Right lobe of liver (tissue), 4 donors: ENCODE results near the gene EHD1.

Experiments
- POLR2A ChIP-seq: fragments of 450-650 bp; IDR thresholded peaks from one replicate; pipeline ENCODE4 v1.6.1; 2017; ENCODE audit warnings: antibody characterized with exemption, mild to moderate bottlenecking
- TF ChIP-seq, protein P1 (sequence below), 4 donors: fragments of 200-600 bp in 3 of 4; fragments of 450-650 bp in 1 of 4; IDR thresholded peaks; one replicate each; pipeline versions ENCODE4 v1.5.1 to v1.8.0; 2016 to 2022; ENCODE audit warnings: antibody characterized with exemption in 4 of 4, mild to moderate bottlenecking in 2 of 4
- donor health status: DM: no; HTN: no; CAD: no.
- donor health status: DM: no; HTN: no; CAD: no.
- donor health status: DM: no; HTN: yes; CAD: no.

DNA sequence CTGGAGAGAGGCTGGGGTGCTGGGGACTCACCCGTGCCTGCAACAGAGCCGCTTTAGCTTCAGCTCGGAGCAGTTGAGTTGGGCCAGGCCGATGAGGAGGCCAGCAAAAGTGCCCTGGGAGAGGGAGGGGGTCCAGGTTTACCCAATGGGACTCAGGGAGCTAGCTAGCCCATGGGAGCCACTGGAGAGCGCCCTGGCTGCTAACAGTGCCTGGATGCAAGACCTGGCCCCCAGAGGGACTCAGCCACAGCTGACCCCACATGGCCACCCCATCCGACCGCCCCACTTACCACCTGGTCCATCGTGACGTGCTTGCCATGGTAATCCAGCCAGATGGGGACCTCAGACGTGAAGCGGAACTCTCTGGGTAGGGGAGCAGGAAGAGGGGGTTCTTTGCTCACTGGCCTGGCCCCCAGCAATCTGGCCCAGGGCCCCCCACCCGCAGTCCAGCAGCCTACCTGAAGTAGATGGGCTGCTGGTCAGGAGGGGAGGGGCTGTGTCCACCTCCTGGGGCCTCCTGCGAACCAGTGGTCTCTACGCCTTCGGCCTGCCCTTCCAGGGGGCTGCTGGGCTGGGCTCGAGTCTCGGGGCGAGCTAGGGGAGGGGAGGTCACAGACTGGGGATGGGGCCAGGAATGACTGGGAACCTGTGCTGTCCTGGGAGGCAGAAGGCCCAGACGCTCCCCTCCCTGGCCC is 19.1 kb upstream of the EHD1 start:
- TF ChIP-seq, protein P1, sequence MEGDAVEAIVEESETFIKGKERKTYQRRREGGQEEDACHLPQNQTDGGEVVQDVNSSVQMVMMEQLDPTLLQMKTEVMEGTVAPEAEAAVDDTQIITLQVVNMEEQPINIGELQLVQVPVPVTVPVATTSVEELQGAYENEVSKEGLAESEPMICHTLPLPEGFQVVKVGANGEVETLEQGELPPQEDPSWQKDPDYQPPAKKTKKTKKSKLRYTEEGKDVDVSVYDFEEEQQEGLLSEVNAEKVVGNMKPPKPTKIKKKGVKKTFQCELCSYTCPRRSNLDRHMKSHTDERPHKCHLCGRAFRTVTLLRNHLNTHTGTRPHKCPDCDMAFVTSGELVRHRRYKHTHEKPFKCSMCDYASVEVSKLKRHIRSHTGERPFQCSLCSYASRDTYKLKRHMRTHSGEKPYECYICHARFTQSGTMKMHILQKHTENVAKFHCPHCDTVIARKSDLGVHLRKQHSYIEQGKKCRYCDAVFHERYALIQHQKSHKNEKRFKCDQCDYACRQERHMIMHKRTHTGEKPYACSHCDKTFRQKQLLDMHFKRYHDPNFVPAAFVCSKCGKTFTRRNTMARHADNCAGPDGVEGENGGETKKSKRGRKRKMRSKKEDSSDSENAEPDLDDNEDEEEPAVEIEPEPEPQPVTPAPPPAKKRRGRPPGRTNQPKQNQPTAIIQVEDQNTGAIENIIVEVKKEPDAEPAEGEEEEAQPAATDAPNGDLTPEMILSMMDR (IDR thresholded peaks at IDR 0.05) = no peak
- TF ChIP-seq POLR2A = no peak
